SK-N-MC (cell line): ENCODE data around the gene FEV.

ENCODE experiments used
- EZH2 ChIP-seq: fragments of 200-600 bp; sonication (generic); IDR thresholded peaks from one replicate; pipeline ENCODE4 v1.6.1; 2017; ENCODE audit warnings: antibody characterized with exemption
- POLR2AphosphoS5 ChIP-seq: IDR thresholded peaks from 2 replicates; pipeline ENCODE4 v1.6.1; 2012; ENCODE audit warnings: mild to moderate bottlenecking, low read depth, low read length, borderline replicate concordance

GRCh38 chr2:219003267-219003634, 18.3 kb upstream of the FEV start:
- no peak for TF ChIP-seq POLR2AphosphoS5
- TF ChIP-seq EZH2, result no peak
